ENCODE measurements around the gene RCBTB1. TPM values are rescaled to one million over a fixed set of nuclear protein-coding genes. Genes with fewer than 3 reads are reported as not detected.

Gene RCBTB1
- 8.2 to 10.1 TPM (median 9.0 TPM) in 5 replicates for total RNA-seq (2022; extraction: Qiagen RNA extraction; ENCODE audit: low read depth)

DNA sequence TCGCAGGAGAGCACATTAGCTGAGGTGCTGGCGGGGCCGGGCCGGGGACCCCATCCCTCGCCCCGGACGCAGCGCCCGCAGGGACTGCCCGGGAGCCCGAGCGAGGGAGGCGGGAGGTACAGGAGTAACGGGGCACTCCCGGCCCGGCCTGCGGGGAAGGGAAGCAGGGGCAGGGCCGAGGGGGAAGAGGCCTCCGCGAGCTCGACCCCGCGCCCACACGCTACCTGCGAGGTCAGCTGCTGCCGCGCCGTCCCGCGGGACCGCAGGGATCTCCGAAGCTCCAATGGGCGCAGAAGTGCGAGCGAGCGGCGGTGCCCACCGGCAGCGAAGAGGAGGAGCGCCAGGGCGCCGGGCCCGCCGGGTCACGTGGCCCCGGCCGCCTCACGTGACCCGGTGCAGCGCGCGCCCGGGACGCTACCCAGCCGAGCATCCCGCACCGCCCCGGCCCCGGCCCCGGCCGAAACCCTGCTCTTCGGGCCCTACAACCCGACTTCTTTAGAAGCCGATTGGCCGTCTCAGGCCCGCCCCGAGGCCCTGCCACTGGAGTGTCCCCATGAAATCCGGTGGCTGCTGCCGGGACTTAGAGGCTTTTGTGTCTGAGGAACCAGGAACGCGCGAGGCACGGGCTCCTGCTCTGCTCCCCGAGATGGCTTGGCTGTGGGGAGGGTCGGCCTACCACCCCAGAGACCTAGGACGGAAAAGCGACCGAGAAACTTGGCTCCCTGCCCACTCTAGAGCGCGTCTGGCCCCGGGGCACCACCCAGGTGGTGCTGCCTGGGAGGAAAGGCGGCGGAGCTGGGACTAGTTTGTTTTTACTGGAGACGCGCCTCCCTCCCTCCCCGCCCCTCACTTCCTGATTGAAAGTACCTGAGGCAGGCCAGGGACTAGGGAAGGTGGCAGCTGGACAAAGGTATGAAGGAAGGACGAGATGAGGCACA lies at the start of gene RCBTB1:
Gene RCBTB1 (minus strand): TSS at position 339 of the 938 bp plus-strand sequence. CDS start 18,279 bp downstream, outside the sequence.

DNA sequence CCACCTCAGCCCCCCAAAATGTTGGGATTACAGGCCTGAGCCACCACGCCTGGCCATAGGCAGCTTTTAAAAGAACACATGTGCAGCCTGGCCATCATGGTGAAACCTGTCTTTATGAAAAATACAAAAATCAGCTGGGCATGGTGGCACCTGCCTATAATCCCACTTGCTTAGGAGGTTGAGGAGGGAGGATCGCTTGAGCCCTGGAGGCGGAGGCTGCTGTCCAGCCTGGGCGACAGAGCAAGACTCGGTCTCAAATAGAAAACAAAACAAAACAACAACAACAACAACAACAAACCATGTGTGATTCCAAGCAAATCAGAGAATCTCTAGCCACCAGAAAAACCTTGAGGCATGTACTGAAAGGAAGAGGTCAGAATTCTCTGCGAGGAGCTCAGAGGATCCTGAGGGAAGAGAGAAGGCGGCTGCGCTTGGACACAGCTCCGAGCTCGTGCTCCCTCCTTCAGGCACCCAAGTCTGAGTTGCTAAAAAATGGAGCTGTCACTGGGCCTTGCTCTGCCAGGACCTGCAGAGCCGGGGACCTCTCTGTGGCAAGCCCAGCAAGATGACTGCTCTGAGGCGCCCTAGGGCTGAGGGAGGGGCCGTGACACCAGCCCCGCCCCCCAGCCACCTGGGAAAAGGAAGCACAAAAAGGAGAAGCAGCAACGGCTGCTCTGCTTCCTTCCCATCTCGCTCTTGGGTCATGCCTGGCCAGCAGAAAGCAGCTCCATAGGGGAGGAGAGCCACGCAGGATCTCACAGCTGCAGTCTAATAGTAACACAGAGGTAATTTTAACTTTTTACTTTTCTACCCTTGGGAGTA lies 42.7 kb upstream of the RCBTB1 start, which contains the start of gene ARL11:
Gene ARL11 (plus strand): TSS at position 677 of the 822 bp plus-strand sequence. CDS start 1,941 bp downstream, outside the sequence.

DNA sequence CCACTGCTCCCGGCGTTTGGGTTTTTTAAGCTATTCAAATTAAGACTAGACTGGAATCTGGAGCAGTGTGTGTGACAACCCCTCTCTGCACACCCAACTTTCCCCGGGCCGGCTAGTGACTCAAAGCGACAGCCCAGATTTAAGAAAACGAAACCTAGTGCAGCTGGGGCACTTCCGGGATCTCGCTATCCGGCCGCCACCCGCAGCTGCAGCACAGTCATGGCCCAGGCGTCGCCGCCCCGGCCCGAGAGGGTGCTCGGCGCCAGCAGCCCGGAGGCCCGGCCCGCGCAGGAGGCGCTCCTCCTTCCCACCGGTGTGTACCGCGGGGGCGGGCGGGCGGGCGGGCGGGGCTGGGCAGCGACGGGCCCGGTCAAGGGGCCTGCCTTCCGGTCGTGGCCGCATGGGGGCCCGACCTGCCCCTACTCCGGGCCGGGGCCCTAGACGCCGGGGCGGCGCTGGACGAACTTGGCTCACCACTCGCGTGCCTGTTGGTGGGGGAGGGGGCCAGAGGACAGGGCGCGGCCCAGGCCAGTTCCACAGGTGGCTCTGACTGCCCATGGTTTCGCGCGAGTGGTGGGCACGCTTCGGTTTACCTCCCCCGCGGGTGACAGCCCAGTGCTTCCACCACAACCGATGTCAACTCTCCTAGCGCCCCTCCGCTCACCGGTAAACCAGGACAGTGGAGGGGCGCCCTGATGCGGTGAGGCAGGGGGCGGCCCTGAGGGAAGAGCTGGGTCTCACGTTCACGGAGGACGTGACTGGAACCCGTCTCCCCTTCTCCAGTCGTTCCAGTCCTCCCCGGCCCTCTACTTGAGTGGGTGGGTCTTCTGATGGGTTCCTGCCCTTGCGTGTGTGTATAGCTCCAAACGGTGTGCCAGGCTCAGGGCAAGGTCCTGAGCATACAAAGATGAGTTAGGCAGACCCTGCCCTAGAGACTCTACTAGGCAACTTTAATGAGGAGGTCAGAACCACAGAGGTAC lies 89.3 kb downstream of the RCBTB1 start, which contains the start of gene PHF11:
Gene PHF11 (plus strand): TSS at position 171 of the 980 bp plus-strand sequence. CDS start 49 bp downstream, at position 220.

Other genes with a start within 250 kb of the RCBTB1 start
- 2.0 to 2.4 TPM (median 2.2 TPM) in 5 replicates for gene CAB39L, start 141.5 kb downstream of the RCBTB1 start, total RNA-seq (2022; extraction: Qiagen RNA extraction; ENCODE audit: low read depth)
- 1.6 to 2.1 TPM (median 1.9 TPM) in 5 replicates for gene SETDB2, start 141.3 kb downstream of the RCBTB1 start, total RNA-seq (2022; extraction: Qiagen RNA extraction; ENCODE audit: low read depth)
- gene PHF11, start 89.6 kb downstream of the RCBTB1 start, total RNA-seq (2022; extraction: Qiagen RNA extraction; ENCODE audit: low read depth) = 6.4 to 8.1 TPM (median 7.0 TPM) in 5 replicates
- gene ARL11, start 42.9 kb upstream of the RCBTB1 start, total RNA-seq (2022; extraction: Qiagen RNA extraction; ENCODE audit: low read depth) = not detected in 5 replicates
- 44.7 to 69.3 TPM (median 64.9 TPM) in 5 replicates for gene EBPL, start 105.9 kb upstream of the RCBTB1 start, total RNA-seq (2022; extraction: Qiagen RNA extraction; ENCODE audit: low read depth)
- 23.9 to 28.0 TPM (median 25.0 TPM) in 5 replicates for gene KPNA3, start 207.1 kb upstream of the RCBTB1 start, total RNA-seq (2022; extraction: Qiagen RNA extraction; ENCODE audit: low read depth)